Transverse colon (tissue), 4 donors: ENCODE data around the gene YAP1. TPM values are rescaled to one million over a fixed set of nuclear protein-coding genes. Genes with fewer than 3 reads are reported as not detected.

ENCODE experiments used
- DNase-seq: peaks from one replicate; pipeline ENCODE4 v3.0.0-alpha.2; 2019
- H3K27ac ChIP-seq, 4 donors: fragments of 200-600 bp; sonication (generic); 2 replicates each; pipeline ENCODE4 v1.5.1; 2016 to 2018; ENCODE audit warnings: inconsistent platforms in 4 of 4
- H3K27me3 ChIP-seq: fragments of 200-600 bp; sonication (generic); 2 replicates; pipeline ENCODE4 v1.5.1; 2017; ENCODE audit warnings: inconsistent platforms
- H3K36me3 ChIP-seq, 4 donors: fragments of 200-600 bp; sonication (generic); 2 replicates each; pipeline ENCODE4 v1.5.1; 2017 to 2019; ENCODE audit warnings: inconsistent platforms in 4 of 4
- H3K4me1 ChIP-seq, 4 donors: fragments of 200-600 bp; sonication (generic); 2 replicates each; pipeline ENCODE4 v1.5.1; 2017 to 2020; ENCODE audit warnings: inconsistent platforms in 4 of 4
- H3K4me3 ChIP-seq, 4 donors: fragments of 200-600 bp; sonication (generic); 1 replicate in 1 of 4; 2 replicates in 3 of 4; pipeline versions ENCODE4 v1.5.1 to v1.6.1; 2017 to 2019; ENCODE audit warnings: inconsistent platforms in 4 of 4
- H3K9me3 ChIP-seq, 2 donors: fragments of 200-600 bp; sonication (generic); 2 replicates each; pipeline ENCODE4 v1.5.1; 2017 to 2019; ENCODE audit warnings: inconsistent platforms in 2 of 2
- EP300 ChIP-seq: sonication (generic); formaldehyde crosslinking; IDR thresholded peaks from one replicate; pipeline ENCODE4 v1.6.1; 2017; ENCODE audit warnings: antibody characterized with exemption, low read depth
- POLR2A ChIP-seq: fragments of 450-650 bp; IDR thresholded peaks from one replicate; pipeline ENCODE4 v1.6.1; 2016; ENCODE audit warnings: antibody characterized with exemption, mild to moderate bottlenecking, moderate library complexity
- POLR2AphosphoS5 ChIP-seq, 3 donors: sonication (generic); formaldehyde crosslinking; IDR thresholded peaks; one replicate each; pipeline ENCODE4 v1.6.1; 2016; ENCODE audit warnings: antibody characterized with exemption in 3 of 3
- WGBS, 2 donors: methylation state at CpG; one replicate each; pipeline ENCODE4 v1.1.5; 2018; ENCODE audit warnings: low coverage in 1 of 2; 5-methylcytosine and 5-hydroxymethylcytosine counted together
- in situ Hi-C, 4 donors: fragments of 200-750 bp; cut with MboI; loops; one replicate each; pipeline versions ENCODE4 v1.15.0 to v1.15.1; 2017; ENCODE audit warnings: low sequenced_read_pairs in 3 of 4, low pct_ligation_motif_present in 1 of 4, low pct_unique_long_range_greater_than_20kb in 1 of 4
- intact Hi-C: fragments of 100-400 bp; cut with DNase I; formaldehyde crosslinking; loops from one replicate; pipeline ENCODE4 v1.15.1; 2023; ENCODE audit warnings: low total_unique reads
- total RNA-seq, 4 donors: library from RNA; depleted of rRNA; stranded (reverse); fragments of >200 nt; gene quantifications; one replicate each; pipeline ENCODE4 v1.1.0, GENCODE V29; 2016
- TF ChIP-seq, protein P1 (sequence below), 5 experiments: fragments of 200-600 bp in 3 of 5; fragments of 450-650 bp in 2 of 5; sonication (generic) in 3 of 5; IDR thresholded peaks; 1 replicate in 2 of 5; 2 replicates in 3 of 5; pipeline ENCODE4 v1.5.1; 2016 to 2017; ENCODE audit warnings: antibody characterized with exemption in 5 of 5, inconsistent platforms in 3 of 5, mild to moderate bottlenecking in 2 of 5, moderate library complexity in 1 of 5

Gene YAP1
- total RNA-seq, 4 donors from 2014 or later, result 90.5 to 163 (median 105) TPM

GRCh38 chr11:102143867-102144266, 33.6 kb downstream of the YAP1 start:
- H3K27me3 ChIP-seq, result no peaks in the 10 kb centered on the region
- H3K9me3 ChIP-seq, result no peaks in the 10 kb centered on the region
- peaks cover 4 to 57% (median 20%) of the 10 kb centered on the region in 4 donors for H3K4me1 ChIP-seq
- no peak overlapping the region for H3K4me3 ChIP-seq
- no peaks in the 10 kb centered on the region for H3K36me3 ChIP-seq
- in situ Hi-C loops (no loop called here), intact Hi-C loops (no loop called here)
- peak overlapping the region in 1 of 4 donors; percentile 1 for H3K27ac ChIP-seq
- no peak for DNase-seq
- WGBS, 2 donors, result 40 to 50% methylated on average over 1 of the region's 1 CpG
- TF ChIP-seq POLR2AphosphoS5 (IDR thresholded peaks at IDR 0.05) (no peak), POLR2A (no peak), EP300 (no peak)
- TF ChIP-seq, protein P1, sequence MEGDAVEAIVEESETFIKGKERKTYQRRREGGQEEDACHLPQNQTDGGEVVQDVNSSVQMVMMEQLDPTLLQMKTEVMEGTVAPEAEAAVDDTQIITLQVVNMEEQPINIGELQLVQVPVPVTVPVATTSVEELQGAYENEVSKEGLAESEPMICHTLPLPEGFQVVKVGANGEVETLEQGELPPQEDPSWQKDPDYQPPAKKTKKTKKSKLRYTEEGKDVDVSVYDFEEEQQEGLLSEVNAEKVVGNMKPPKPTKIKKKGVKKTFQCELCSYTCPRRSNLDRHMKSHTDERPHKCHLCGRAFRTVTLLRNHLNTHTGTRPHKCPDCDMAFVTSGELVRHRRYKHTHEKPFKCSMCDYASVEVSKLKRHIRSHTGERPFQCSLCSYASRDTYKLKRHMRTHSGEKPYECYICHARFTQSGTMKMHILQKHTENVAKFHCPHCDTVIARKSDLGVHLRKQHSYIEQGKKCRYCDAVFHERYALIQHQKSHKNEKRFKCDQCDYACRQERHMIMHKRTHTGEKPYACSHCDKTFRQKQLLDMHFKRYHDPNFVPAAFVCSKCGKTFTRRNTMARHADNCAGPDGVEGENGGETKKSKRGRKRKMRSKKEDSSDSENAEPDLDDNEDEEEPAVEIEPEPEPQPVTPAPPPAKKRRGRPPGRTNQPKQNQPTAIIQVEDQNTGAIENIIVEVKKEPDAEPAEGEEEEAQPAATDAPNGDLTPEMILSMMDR (IDR thresholded peaks at IDR 0.05), result no peak

DNA sequence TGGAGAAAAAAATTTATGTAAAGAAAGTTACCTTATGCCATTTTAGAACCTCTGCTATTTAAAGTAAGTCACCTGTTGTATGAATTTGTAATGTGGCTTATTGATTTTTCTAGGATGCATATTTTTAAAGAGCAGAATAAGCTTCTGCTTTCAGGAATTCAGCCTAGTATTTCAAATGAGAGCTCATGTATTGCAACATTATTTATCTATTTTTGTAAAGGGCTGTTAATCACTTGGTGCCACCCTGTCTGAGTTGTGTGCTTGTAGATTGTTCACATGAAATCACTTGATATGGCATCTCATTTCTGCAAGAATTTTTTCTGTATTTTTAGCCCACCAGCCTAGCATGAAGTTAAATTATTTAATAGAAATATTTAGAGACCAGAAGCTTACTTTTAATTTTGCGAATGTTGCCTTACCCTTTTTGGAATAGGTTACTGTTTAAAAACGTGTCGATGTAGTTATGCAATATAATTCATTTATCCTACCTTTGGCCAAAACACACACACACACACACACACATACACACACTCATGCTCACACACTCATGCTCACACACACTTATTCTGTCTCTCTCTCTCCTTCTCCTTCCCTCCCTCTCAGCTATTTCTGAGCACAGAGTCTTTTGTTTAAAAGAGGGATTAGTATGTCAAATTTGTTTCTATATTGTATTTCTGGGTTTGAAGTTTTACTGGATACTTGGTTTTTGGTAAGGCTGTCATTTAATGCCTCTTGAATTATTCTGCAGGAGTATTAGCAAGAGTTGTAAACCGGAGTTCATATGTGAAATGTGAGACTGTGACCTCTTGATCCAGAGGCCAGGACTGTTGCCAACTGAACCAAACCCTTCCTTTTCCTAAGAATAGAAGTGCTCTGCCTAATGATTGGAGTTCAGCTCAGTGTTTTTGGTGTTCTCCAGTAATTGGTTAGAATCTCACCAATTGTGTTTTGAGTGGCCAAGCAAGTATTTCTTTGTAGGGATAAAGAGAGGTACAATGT, 34.4 kb downstream of the YAP1 start:
- intact Hi-C loops, result no loop called here
- WGBS, 2 donors, result 8 to 23% methylated on average over 4 of the region's 4 CpGs
- peak; percentile 15 for DNase-seq
- H3K36me3 ChIP-seq, result no peaks in the 10 kb centered on the region
- TF ChIP-seq, protein P1 (IDR thresholded peaks at IDR 0.05), result no peak
- TF ChIP-seq EP300, result no peak
- TF ChIP-seq POLR2AphosphoS5 (IDR thresholded peaks at IDR 0.05), result no peak
- TF ChIP-seq POLR2A, result no peak
- in situ Hi-C loops, result no loop called here
- H3K27me3 ChIP-seq, result no peaks in the 10 kb centered on the region
- H3K9me3 ChIP-seq, result no peaks in the 10 kb centered on the region
- peak overlapping the region; percentile 9 to 31 (median 11) for H3K27ac ChIP-seq
- H3K4me3 ChIP-seq, result no peak overlapping the region
- H3K4me1 ChIP-seq, result peaks cover 4 to 50% (median 20%) of the 10 kb centered on the region in 4 donors

- no peak for DNase-seq
- Histone ChIP-seq H3K27me3 (no peaks in the 10 kb centered on the region), H3K36me3 (no peaks in the 10 kb centered on the region), H3K4me1 (peaks cover 4 to 43% (median 20%) of the 10 kb centered on the region in 4 donors), H3K27ac (peak overlapping the region in 1 of 4 donors; percentile 2), H3K9me3 (no peaks in the 10 kb centered on the region), H3K4me3 (no peak overlapping the region)
- TF ChIP-seq EP300 (no peak), POLR2AphosphoS5 (IDR thresholded peaks at IDR 0.05) (no peak), POLR2A (no peak)
- TF ChIP-seq, protein P1 (IDR thresholded peaks at IDR 0.05), result no peak
- WGBS, 2 donors, result 31 to 44% methylated on average over 4 of the region's 4 CpGs
- intact Hi-C loops, result no loop called here
- in situ Hi-C loops, result no loop called here
These were observed 36.8 kb downstream of the YAP1 start for GRCh38 chr11:102147015-102147414.

- no peak for DNase-seq
- no peak overlapping the region for H3K4me3 ChIP-seq
- H3K27ac ChIP-seq, result no peak overlapping the region
- no peaks in the 10 kb centered on the region for H3K36me3 ChIP-seq
- no peaks in the 10 kb centered on the region for H3K9me3 ChIP-seq
- H3K27me3 ChIP-seq, result no peaks in the 10 kb centered on the region
- TF ChIP-seq EP300 (no peak), POLR2A (no peak), POLR2AphosphoS5 (IDR thresholded peaks at IDR 0.05) (no peak)
- TF ChIP-seq, protein P1 (IDR thresholded peaks at IDR 0.05), result no peak
- in situ Hi-C loops (no loop called here), intact Hi-C loops (no loop called here)
- peaks cover 4 to 38% (median 20%) of the 10 kb centered on the region in 4 donors for H3K4me1 ChIP-seq
- WGBS, 2 donors, result 62 to 78% methylated on average over 2 of the region's 2 CpGs
These were observed 37.4 kb downstream of the YAP1 start for GRCh38 chr11:102147632-102148031.
